ENCODE measurements around the gene B3GALT4. TPM values are rescaled to one million over a fixed set of nuclear protein-coding genes. Genes with fewer than 3 reads are reported as not detected.
A peak's percentile ranks its signal among the peaks of the same experiment; 100 is the strongest.

B3GALT4 gene
- total and polyA plus RNA-seq, 2 donors (not counting 1 experiment from before 2014, with no cell fraction given) = 2.3 to 11.1 TPM

- Histone ChIP-seq H3K9me3 (ENCODE audit: control insufficient read depth, insufficient read depth, low read depth, low read length) (no peaks in the 10 kb centered on the region), H3K9ac (ENCODE audit: insufficient read depth, low read length) (peak overlapping the region; percentile 96), H2AFZ (ENCODE audit: low read length) (no peak overlapping the region), H3K4me2 (ENCODE audit: extremely low read depth, insufficient read depth, low read length) (peak overlapping the region; percentile 82), H3K27me3 (ENCODE audit: control insufficient read depth, insufficient read depth, low read length) (no peaks in the 10 kb centered on the region), H3K27ac (ENCODE audit: insufficient read depth, low read length) (peak overlapping the region; percentile 98), H3K4me3 (replicated peaks in 1 of 4; ENCODE audit: control extremely low read depth in 1 of 4, insufficient read depth in 1 of 4, low read depth in 3 of 4, low read length in 4 of 4) (peak overlapping the region; percentile 70 to 97 (median 89)), H3K36me3 (ENCODE audit: control insufficient read depth, insufficient read depth, low read length) (peaks cover 5% of the 10 kb centered on the region), H4K20me1 (ENCODE audit: control insufficient read depth, extremely low read depth, insufficient read depth, low read length) (no peaks in the 10 kb centered on the region), H3K79me2 (ENCODE audit: control insufficient read depth, insufficient read depth, low read length) (peaks cover 34% of the 10 kb centered on the region), H3K4me1 (ENCODE audit: control insufficient read depth, extremely low read depth, insufficient read depth, low read length) (peaks cover 9% of the 10 kb centered on the region)
- DNase-seq (ENCODE audit: low read depth in 2 of 2) = peak; percentile 27 to 36
- no peak for TF ChIP-seq CTCF (conservative IDR thresholded peaks at IDR 0.05 in 1 of 2, IDR thresholded peaks at IDR 0.05 in 1 of 2; ENCODE audit: low read depth in 1 of 2, low read length in 2 of 2)
- TF ChIP-seq EZH2 (IDR thresholded peaks at IDR 0.05; ENCODE audit: low read length, missing control alignments) = no peak
Measured at GRCh38 chr6:33313105-33313708, 36.3 kb downstream of the B3GALT4 start.

- Histone ChIP-seq H3K9me3 (ENCODE audit: control insufficient read depth, insufficient read depth, low read depth, low read length) (no peaks in the 10 kb centered on the region), H3K27ac (ENCODE audit: insufficient read depth, low read length) (peak within 1 kb of the TSS; percentile 98), H3K79me2 (ENCODE audit: control insufficient read depth, insufficient read depth, low read length) (peaks cover 37% of the 10 kb centered on the region), H3K9ac (ENCODE audit: insufficient read depth, low read length) (peak within 1 kb of the TSS; percentile 96), H3K4me3 (replicated peaks in 1 of 4; ENCODE audit: control extremely low read depth in 1 of 4, insufficient read depth in 1 of 4, low read depth in 3 of 4, low read length in 4 of 4) (peak within 1 kb of the TSS; percentile 70 to 97 (median 89)), H3K4me2 (ENCODE audit: extremely low read depth, insufficient read depth, low read length) (peak within 1 kb of the TSS; percentile 82), H3K36me3 (ENCODE audit: control insufficient read depth, insufficient read depth, low read length) (peaks cover 9% of the 10 kb centered on the region), H2AFZ (ENCODE audit: low read length) (peak within 1 kb of the TSS; percentile 84), H3K27me3 (ENCODE audit: control insufficient read depth, insufficient read depth, low read length) (no peaks in the 10 kb centered on the region), H4K20me1 (ENCODE audit: control insufficient read depth, extremely low read depth, insufficient read depth, low read length) (no peaks in the 10 kb centered on the region), H3K4me1 (ENCODE audit: control insufficient read depth, extremely low read depth, insufficient read depth, low read length) (peaks cover 15% of the 10 kb centered on the region)
- TF ChIP-seq CTCF (conservative IDR thresholded peaks at IDR 0.05 in 1 of 2, IDR thresholded peaks at IDR 0.05 in 1 of 2; ENCODE audit: low read depth in 1 of 2, low read length in 2 of 2) = no peak
- TF ChIP-seq EZH2 (IDR thresholded peaks at IDR 0.05; ENCODE audit: low read length, missing control alignments) = no peak
- peak; percentile 56 for DNase-seq (ENCODE audit: low read depth in 2 of 2)
Measured at GRCh38 chr6:33313709-33314514, 37.0 kb downstream of the B3GALT4 start, which contains the start of gene TAPBP. TSS of gene TAPBP (minus strand) at chr6:33314078. CDS start at chr6:33314041, 37 bp downstream.

- Histone ChIP-seq H4K20me1 (ENCODE audit: control insufficient read depth, extremely low read depth, insufficient read depth, low read length) (no peaks in the 10 kb centered on the region), H3K9me3 (ENCODE audit: control insufficient read depth, insufficient read depth, low read depth, low read length) (no peaks in the 10 kb centered on the region), H3K27ac (ENCODE audit: insufficient read depth, low read length) (peak overlapping the region; percentile 98), H3K9ac (ENCODE audit: insufficient read depth, low read length) (no peak overlapping the region), H3K4me2 (ENCODE audit: extremely low read depth, insufficient read depth, low read length) (peak overlapping the region; percentile 82), H3K27me3 (ENCODE audit: control insufficient read depth, insufficient read depth, low read length) (no peaks in the 10 kb centered on the region), H2AFZ (ENCODE audit: low read length) (no peak overlapping the region), H3K4me3 (replicated peaks in 1 of 4; ENCODE audit: control extremely low read depth in 1 of 4, insufficient read depth in 1 of 4, low read depth in 3 of 4, low read length in 4 of 4) (peak overlapping the region; percentile 70 to 97 (median 89)), H3K36me3 (ENCODE audit: control insufficient read depth, insufficient read depth, low read length) (peaks cover 12% of the 10 kb centered on the region), H3K79me2 (ENCODE audit: control insufficient read depth, insufficient read depth, low read length) (peaks cover 43% of the 10 kb centered on the region), H3K4me1 (ENCODE audit: control insufficient read depth, extremely low read depth, insufficient read depth, low read length) (peaks cover 21% of the 10 kb centered on the region)
- peak; percentile 69 to 73 for DNase-seq (ENCODE audit: low read depth in 2 of 2)
- TF ChIP-seq CTCF (conservative IDR thresholded peaks at IDR 0.05 in 1 of 2, IDR thresholded peaks at IDR 0.05 in 1 of 2; ENCODE audit: low read depth in 1 of 2, low read length in 2 of 2) (no peak), EZH2 (IDR thresholded peaks at IDR 0.05; ENCODE audit: low read length, missing control alignments) (no peak)
Measured at GRCh38 chr6:33314515-33314942, 37.6 kb downstream of the B3GALT4 start.

Measured in fibroblast of lung (primary cell).